GM19351 (cell line): ENCODE results near the gene ITCH.
"Not testable (repeated sequence)": the region's sequence is repeated elsewhere in the genome, so short reads cannot be mapped to it uniquely, and the experiment has no call there.

Experiments
- ATAC-seq: cut with Tn5 transposase; IDR thresholded peaks from one replicate; pipeline ENCODE4 v1.9.1; 2021; ENCODE audit warnings: mild to moderate bottlenecking, moderate library complexity; ENCODE audit not compliant: unreplicated experiment

Gene ITCH

DNA sequence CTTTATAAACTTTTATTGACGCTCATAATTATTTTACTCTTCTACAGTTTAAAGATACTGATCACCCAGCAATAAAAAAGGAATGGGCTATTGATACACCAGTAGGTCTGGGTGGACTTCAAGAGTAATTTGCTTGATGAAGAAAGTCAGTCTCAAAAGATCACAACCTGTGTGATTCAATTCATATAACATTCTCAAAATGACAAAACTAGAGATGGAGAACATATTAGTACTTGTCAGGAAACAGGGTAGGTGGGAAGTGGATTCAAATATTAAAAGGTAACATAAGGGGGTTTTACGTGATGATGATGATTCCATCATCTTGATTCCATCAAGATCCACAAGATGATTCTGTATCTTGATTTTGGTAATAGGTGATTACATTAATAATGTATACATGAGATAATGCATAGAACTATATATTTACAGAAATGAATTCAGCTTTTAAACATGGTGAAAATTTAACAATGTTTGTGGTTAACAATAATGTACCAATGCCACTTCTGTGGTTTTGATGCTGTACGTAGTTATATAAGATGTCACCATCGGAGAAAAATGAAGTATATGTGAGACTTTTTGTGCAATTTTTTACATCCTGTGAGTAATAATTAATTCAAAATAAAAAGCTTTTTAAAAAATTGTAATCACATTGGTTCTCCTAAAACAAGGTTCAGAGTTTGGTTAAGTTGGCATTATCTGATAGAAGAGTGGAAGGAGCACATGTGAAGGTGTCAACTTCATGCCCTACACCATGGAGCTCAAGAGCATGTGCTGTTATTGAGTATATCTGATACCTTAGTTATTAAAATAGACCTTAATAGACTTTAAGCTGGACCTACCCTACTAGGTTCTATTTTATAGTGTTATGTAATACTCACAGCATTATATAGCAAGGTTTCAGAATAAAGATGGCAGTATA lies 86.9 kb downstream of the ITCH start:
- no peak for ATAC-seq

DNA sequence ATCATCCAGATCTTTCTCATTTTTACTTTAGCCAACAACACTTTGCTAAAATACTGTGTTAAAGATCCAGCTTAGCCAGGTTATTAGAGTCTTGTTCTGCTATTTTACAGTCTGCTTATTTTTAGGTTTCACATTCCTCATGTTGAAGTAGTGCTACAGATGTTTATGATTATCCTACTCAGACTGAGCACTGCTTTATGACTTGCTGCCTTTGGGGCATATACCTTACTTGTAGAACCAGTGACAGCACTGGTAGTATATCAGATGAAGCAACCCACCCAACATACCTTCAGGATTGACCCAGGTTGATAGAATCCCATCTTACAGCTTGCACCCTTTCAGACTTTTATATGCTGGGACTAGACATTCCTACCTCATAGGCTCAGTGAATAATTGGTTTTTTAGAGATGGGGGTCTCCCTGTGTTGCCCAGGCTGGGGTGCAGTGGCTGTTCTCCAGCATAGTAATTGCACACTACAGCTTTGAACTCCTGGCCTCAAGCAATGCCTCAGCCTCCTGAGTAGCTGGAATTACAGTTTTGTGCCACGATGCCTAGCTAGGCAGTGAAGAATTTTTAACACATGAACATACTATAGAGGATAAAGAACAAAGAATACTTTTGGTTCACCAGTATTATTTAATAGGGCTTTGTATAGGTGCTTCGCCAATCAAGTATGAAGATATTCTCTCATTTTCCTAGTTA lies 89.4 kb downstream of the ITCH start:
- no peak for ATAC-seq

DNA sequence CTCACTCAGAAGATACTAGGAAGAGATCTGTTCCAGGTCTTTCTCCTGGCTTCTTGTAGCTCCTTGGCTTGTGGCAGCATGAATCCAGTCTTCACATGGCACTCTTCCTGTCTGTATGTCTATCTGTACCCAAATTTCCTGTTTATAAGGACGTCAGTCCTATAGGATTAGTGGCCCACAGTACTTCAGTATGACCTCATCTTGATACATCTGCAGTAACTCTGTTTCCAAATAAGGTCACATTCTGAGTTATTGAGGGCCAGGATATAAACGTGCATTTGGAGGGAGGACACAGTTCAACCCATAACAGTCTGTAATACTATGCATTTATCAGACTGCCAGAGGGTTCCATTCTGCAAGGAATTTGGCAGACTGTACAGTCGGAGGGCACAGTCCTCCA lies 95.6 kb downstream of the ITCH start:
- no peak for ATAC-seq

DNA sequence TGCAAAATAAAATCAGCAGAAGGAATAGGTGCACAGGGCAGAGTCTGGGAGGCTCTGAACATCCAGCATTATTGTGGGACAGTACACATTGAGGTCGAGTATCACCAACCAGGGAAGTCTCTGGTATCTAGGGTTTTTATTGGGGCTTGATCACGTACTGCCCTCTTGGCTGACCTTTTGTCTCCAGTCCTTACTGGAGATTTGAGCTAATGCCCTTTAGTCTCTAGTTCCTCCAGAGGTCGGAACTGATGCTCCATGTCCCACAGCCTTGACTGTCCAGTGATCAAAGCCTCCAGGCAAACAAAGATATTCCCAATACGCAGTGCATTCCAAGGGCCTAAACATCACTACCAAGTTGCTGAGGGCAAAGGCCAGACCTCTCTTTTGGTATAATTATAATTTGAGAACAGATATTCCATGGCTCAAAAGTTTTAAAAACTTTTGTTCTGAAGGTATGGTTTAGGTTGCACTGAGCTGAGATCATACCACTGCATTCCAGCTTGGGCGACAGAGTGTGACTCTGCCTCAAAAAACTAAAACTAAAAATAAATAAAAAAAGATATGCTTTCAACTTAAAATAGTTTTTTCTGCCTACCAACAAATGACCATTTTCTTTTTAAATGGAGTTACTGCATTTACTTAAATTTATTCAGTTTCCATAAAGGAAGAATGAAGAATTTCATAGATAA lies 96.3 kb downstream of the ITCH start:
- ATAC-seq = no peak

DNA sequence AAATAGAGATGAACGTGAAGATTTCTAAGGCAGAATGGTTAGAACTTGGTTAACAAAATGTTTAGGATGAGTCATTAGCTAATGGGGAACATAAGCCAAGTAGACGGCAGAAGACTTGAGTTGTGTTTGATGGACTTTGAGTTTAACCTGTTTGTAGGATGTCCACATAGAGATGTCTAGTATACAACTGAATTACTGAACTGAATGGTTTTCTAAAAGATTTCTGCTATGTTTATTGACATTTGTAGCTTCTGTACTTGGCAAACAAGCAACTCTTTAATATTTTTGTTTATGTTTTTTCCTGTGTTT lies 98.7 kb downstream of the ITCH start:
- no peak for ATAC-seq

DNA sequence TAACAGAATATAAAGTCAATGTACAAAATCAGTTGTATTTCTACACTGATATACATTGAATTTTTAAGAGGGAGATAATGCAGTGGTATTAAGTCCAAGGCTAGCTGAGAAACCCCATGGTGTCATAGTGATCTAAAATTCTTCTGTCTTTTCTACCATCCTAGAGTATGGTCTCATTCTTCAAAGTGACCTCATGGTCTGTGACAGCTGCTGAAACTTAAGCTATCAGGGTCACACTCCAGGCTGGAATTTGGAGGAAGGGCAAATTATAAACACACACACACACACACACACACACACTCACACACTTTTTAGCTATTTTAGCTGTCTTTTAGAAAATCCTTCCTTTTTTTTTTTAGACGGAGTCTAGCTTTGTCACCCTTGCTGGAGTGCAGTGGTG lies 105.9 kb downstream of the ITCH start:
- ATAC-seq = no peak

DNA sequence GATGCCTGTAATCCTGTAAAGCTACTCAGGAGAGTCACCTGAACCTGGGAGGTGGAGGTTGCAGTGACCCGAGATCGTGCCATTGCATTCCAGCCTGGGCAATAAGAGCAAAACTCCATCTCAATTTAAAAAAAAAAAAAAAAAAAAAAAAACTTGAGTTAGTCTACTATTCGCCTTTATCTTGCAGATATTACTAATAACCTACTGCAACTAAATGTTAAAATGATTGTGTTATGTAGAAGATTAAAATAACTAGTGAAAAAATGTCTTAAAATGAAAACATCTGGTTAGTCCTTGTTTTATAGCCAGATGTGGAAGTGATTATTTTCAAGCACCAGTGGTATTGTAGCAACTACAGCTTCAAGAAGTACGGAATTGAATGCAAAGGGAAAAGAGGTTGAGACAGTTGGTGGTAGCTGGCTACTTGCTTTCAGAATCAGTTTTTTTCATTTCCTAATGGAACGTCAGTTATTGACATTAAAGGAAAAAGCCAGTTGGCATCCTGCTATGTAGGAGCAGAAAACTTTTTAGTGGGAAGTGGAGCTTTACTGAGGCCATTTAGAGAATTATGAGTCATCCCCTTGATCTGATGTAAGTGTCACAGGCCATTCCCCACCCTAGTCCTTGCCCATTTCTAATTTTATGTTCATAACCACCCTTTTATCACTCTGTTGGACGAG lies 109.3 kb downstream of the ITCH start:
- ATAC-seq = no peak

DNA sequence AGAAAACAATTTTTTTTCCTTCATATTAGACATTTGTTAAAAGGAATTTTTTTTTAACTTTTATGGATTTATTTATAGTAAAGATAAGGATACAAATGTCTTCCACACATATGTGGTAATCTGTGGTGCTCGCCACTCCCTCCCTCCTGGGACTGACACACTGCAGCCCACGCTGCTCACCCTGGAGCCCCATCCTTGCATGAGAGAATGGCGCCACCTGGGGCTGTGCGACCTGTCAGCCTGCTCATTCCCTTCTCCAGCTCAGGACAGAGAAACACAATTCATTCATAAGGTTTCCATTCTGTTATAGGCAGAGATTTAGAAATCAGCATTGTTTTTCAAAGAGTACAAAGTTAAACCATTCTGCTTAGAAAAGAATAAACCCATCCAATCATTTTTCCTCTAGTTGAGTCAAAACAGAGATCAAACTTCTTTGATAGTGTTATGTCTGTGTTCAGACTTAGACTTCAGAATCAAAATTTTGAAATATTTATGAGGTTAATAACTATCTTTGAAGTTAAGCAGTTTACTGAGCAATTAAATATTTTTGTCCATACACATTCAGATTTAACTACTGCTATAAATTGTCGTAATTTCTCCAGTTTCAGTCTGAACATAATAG lies 110.3 kb downstream of the ITCH start:
- no peak for ATAC-seq

DNA sequence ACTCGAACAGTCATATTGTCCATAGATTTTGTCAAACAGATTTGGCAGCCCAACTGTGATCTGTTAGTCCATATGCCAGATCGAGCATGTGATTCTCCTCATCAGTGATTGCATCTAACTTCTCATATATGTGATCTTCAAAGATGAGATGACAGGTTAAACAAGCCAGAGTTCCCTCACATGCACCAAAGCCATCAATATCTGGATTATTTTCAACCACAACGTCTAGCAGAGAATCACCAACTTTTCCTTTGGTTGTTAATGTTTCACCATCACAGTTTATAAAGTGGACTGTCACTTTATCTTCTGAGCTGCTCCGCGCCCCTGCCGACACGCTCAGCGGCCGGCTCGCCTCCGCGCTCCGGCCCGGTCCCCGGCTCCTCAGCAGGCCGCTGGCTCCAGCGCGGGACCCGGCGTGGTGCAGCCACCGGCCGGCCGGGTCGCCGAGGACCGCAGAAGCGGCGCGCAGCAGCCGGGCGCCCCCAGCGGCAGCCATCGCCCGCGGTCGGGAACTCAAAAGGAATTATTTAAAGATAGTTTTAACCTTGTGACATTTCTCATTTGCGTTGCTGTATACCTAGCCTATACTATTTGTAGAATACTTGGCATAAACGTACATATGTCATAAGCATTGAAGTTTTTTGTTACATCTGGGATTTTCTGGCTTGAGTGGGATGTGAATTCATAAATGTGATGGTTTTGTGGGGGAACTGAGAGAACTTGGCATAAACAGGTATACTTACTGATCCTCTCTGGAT lies 113.1 kb downstream of the ITCH start:
- ATAC-seq = no peak

DNA sequence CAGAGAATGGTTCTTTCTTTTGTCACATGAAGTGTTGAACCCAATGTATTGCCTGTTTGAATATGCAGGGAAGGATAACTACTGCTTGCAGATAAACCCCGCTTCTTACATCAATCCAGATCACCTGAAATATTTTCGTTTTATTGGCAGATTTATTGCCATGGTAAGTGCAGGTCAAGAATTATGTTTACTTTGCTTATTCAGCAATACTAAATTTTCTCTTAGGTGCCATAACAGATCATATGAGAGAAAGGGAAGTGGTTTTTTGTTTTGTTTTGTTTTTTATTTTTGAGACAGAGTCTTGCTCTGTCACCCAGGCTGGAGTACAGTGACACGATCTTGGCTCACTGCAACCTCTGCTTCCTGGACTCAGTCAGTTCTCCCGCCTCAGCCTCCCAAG lies 116.6 kb downstream of the ITCH start:
- no peak for ATAC-seq

DNA sequence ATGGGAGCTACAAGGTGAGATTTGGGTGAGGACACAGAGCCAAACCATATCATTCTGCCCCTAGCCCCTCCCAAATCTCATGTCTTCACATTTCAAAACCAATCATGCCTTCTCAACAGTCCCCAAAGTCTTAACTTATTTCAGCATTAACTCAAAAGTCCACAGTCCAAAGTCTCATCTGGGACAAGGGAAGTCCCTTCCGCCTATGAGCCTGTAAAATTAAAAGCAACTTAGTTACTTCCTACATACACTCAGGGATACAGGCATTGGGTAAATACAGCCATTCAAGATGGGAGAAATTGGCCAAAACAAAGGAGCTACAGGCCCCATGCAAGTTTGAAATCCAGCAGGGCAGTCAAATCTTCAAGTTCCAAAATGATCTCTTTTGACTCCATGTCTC lies 119.1 kb downstream of the ITCH start:
- not testable (repeated sequence) for ATAC-seq

DNA sequence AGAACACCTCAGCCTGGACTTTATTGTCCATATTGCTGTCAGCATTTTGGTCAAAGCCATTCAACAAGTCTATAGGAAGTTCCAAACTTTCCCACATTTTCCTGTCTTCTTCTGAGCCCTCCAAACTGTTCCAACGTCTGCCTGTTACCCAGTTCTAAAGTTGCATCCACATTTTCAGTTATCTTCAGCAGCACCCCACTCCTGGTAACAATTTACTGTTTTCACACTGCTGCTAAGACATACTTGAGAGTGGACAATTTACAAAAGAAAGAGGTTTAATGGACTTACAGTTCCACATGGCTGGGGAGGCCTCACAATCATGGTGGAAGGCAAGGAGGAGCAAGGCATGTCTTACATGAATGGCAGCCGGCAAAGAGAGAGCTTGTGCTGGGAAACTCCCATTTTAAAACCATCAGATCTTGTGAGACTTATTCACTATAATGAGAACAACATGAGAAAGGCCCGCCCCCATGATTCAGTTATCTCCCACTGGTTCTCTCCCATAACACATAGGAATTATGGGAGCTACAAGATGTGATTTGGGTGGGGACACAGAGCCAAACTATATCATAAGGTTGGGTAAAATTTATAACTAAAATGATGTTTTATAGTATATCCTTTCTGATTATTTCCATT lies 120.6 kb downstream of the ITCH start:
- not testable (repeated sequence) for ATAC-seq

DNA sequence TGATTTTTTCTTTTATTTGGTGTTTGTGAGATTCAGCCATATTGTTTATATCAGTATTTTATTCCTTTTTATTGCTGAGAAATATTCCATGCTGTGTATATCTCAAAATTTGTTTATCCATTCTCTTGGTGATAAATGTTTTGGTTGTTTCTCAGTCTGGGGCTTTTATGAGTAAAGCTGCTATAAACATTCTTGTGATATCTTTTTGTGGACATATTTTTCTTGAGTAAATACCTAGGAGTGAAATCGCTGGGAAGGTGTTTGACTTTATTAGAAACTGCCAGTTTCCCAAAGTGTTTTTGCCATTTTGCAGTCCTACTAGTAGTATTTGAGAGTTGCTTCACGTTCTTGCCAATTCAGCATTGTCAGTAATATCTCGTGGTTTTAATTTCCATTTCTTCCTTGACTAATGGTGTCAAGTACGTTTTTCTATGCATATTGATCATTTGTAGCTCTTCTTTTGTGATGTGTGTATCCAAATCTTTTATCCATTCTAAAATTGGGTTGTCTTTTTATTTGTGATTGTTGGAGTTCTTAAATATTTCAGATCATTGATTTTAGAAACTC lies 122.1 kb downstream of the ITCH start:
- ATAC-seq = no peak

DNA sequence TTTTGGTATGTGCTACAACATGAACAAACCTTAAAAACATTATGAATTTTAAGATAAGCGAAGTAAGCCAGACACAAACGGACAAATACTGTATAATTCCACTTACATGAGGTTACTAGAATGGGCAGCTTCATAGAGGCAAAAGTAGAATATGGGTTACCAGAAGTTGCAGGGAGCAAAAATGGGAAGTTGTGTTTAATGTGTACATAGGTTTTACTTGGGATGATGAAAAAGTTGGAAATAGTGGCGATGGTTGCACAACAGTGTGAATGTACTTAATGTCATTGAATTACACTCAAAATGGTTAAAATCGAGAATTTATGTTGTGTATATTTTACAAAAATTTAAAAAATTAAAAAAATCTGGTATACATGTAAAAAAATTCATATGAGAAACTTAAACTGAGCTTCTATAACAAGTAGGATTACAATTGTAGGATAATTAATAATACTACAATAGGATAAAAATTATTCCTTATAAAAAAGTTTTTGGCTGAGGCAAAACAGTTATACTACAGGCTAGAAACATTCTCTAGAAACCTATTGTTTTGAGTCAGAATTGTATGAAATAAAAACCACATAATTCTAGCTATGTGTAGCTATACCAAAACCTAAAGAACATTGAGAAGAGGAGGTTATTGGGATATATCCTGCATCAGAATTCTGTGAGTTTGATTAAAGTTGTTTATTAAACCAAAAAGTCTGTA lies 128.3 kb downstream of the ITCH start:
- no peak for ATAC-seq

DNA sequence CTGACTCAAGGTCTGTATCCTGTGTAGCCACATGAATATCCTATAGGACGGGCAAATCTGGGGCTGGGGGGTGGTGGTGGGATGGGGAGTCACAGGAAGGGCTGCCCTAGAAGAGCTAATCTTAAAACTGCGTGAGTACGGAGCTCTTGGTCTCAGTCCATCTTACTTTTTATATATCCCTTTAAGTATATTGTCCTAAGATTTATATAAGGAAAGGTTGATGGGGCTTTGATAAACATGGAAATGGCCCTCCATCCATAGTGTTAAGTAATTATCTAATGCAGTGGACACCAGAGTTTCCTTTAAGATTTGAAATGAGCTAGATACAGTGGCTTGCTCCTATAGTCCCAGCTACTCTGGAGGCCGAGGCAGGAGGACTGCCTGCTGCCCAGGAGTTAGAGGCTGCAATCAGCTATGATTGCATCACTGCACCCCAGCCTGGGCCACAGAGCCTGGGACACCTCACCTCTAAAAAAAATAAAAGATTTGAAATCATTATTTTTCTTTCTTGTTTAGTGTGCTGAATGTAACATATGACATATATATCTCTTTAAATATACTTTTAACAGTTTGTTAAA lies 128.9 kb downstream of the ITCH start:
- ATAC-seq = no peak

DNA sequence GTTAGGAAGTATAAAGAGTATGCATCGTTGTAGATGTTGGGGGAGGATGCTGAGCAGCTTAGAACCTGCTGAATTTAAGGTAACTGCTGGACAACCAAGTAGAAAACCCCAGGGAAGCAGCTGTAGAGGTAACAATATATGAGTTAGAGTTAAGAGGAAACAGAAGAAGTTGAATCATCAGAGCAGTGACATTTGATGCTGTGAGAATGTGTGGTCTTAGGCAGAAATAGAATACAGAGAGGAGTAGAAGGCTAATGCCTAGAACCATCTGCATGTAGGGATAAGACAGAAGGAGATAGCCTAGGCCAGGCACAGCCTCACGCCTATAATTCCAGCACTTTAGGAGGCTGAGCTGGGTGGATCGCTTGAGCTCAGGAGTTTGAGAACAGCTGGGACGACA lies 130.6 kb downstream of the ITCH start:
- no peak for ATAC-seq

DNA sequence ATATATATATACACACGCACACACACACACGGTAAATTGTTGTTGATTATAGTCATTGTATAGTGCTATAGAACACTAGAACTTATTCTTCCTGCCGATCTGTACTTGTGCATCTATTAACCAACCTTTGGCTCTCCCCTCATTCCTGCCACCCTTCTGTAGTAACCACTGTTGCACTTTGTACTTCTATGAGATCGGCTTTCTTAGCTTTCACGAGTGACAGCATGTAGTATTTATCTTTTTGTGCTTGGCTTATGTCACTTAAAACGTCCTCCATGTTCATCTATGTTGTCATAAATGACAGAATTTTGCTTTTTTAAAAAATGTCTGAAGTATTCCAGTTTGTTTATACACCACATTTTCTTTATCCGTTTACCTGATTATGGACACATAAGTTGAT lies 132.2 kb downstream of the ITCH start:
- ATAC-seq = no peak

DNA sequence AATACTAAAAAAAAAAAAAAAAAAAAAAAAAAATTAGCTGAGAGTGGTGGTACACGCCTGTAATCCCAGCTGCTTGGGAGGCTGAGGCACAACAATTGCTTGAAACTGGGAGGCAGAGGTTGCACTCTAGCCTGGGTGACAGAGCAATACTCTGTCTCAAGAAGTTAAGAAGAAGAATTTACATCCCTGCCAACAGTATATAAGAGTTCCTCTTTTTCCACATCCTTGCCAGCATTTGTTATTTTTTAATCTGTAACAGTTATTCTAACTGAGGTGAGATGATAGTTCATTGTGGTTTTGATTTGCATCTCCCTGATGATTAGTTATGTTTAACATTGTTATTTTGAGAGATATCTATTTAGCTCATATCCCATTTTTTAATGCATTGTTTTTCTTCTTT lies 132.8 kb downstream of the ITCH start:
- ATAC-seq = no peak
